Measurements from ENCODE around the gene XPO4. TPM values are rescaled to one million over a fixed set of nuclear protein-coding genes. Genes with fewer than 3 reads are reported as not detected.
A peak's percentile ranks its signal among the peaks of the same experiment; 100 is the strongest.

Gene XPO4
- total and polyA plus RNA-seq, 2 donors (not counting 1 experiment from before 2014, with no cell fraction given), result 10.5 to 17.2 TPM

GRCh38 chr13:20840568-20840967, 62.0 kb downstream of the XPO4 start:
- Histone ChIP-seq H3K4me3 (replicated peaks in 1 of 4; ENCODE audit: control extremely low read depth in 1 of 4, insufficient read depth in 1 of 4, low read depth in 3 of 4, low read length in 4 of 4) (no peak overlapping the region), H3K79me2 (ENCODE audit: control insufficient read depth, insufficient read depth, low read length) (no peaks in the 10 kb centered on the region), H4K20me1 (ENCODE audit: control insufficient read depth, extremely low read depth, insufficient read depth, low read length) (no peaks in the 10 kb centered on the region), H3K4me2 (ENCODE audit: extremely low read depth, insufficient read depth, low read length) (no peak overlapping the region), H2AFZ (ENCODE audit: low read length) (no peak overlapping the region), H3K27me3 (ENCODE audit: control insufficient read depth, insufficient read depth, low read length) (no peaks in the 10 kb centered on the region), H3K4me1 (ENCODE audit: control insufficient read depth, extremely low read depth, insufficient read depth, low read length) (no peaks in the 10 kb centered on the region), H3K9ac (ENCODE audit: insufficient read depth, low read length) (no peak overlapping the region), H3K9me3 (ENCODE audit: control insufficient read depth, insufficient read depth, low read depth, low read length) (no peaks in the 10 kb centered on the region), H3K36me3 (ENCODE audit: control insufficient read depth, insufficient read depth, low read length) (no peaks in the 10 kb centered on the region), H3K27ac (ENCODE audit: insufficient read depth, low read length) (no peak overlapping the region)
- peak in 1 of 2 donors; percentile 25 for DNase-seq (ENCODE audit: low read depth in 2 of 2)
- no peak for TF ChIP-seq CTCF (conservative IDR thresholded peaks at IDR 0.05 in 1 of 2, IDR thresholded peaks at IDR 0.05 in 1 of 2; ENCODE audit: low read depth in 1 of 2, low read length in 2 of 2)

- H3K9ac ChIP-seq (ENCODE audit: insufficient read depth, low read length), result no peak overlapping the region
- H3K4me1 ChIP-seq (ENCODE audit: control insufficient read depth, extremely low read depth, insufficient read depth, low read length), result no peaks in the 10 kb centered on the region
- no peak overlapping the region for H2AFZ ChIP-seq (ENCODE audit: low read length)
- H3K36me3 ChIP-seq (ENCODE audit: control insufficient read depth, insufficient read depth, low read length), result no peaks in the 10 kb centered on the region
- DNase-seq (ENCODE audit: low read depth in 2 of 2), result no peak
- H3K27me3 ChIP-seq (ENCODE audit: control insufficient read depth, insufficient read depth, low read length), result no peaks in the 10 kb centered on the region
- no peaks in the 10 kb centered on the region for H3K79me2 ChIP-seq (ENCODE audit: control insufficient read depth, insufficient read depth, low read length)
- no peak overlapping the region for H3K4me3 ChIP-seq (replicated peaks in 1 of 4; ENCODE audit: control extremely low read depth in 1 of 4, insufficient read depth in 1 of 4, low read depth in 3 of 4, low read length in 4 of 4)
- H3K4me2 ChIP-seq (ENCODE audit: extremely low read depth, insufficient read depth, low read length), result no peak overlapping the region
- TF ChIP-seq EZH2 (IDR thresholded peaks at IDR 0.05; ENCODE audit: low read length, missing control alignments) (no peak), CTCF (conservative IDR thresholded peaks at IDR 0.05 in 1 of 2, IDR thresholded peaks at IDR 0.05 in 1 of 2; ENCODE audit: low read depth in 1 of 2, low read length in 2 of 2) (no peak)
- no peak overlapping the region for H3K27ac ChIP-seq (ENCODE audit: insufficient read depth, low read length)
- H3K9me3 ChIP-seq (ENCODE audit: control insufficient read depth, insufficient read depth, low read depth, low read length), result no peaks in the 10 kb centered on the region
- H4K20me1 ChIP-seq (ENCODE audit: control insufficient read depth, extremely low read depth, insufficient read depth, low read length), result no peaks in the 10 kb centered on the region
These were observed 68.5 kb downstream of the XPO4 start for GRCh38 chr13:20833900-20834679.

GRCh38 chr13:20832861-20833260, 69.7 kb downstream of the XPO4 start:
- Histone ChIP-seq H3K27ac (ENCODE audit: insufficient read depth, low read length) (no peak overlapping the region), H3K79me2 (ENCODE audit: control insufficient read depth, insufficient read depth, low read length) (no peaks in the 10 kb centered on the region), H3K4me1 (ENCODE audit: control insufficient read depth, extremely low read depth, insufficient read depth, low read length) (no peaks in the 10 kb centered on the region), H3K9me3 (ENCODE audit: control insufficient read depth, insufficient read depth, low read depth, low read length) (no peaks in the 10 kb centered on the region), H4K20me1 (ENCODE audit: control insufficient read depth, extremely low read depth, insufficient read depth, low read length) (no peaks in the 10 kb centered on the region), H3K27me3 (ENCODE audit: control insufficient read depth, insufficient read depth, low read length) (no peaks in the 10 kb centered on the region), H2AFZ (ENCODE audit: low read length) (no peak overlapping the region), H3K4me3 (replicated peaks in 1 of 4; ENCODE audit: control extremely low read depth in 1 of 4, insufficient read depth in 1 of 4, low read depth in 3 of 4, low read length in 4 of 4) (no peak overlapping the region), H3K4me2 (ENCODE audit: extremely low read depth, insufficient read depth, low read length) (no peak overlapping the region), H3K36me3 (ENCODE audit: control insufficient read depth, insufficient read depth, low read length) (no peaks in the 10 kb centered on the region), H3K9ac (ENCODE audit: insufficient read depth, low read length) (no peak overlapping the region)
- DNase-seq (ENCODE audit: low read depth in 2 of 2), result no peak
- no peak for TF ChIP-seq EZH2 (IDR thresholded peaks at IDR 0.05; ENCODE audit: low read length, missing control alignments)
- TF ChIP-seq CTCF (conservative IDR thresholded peaks at IDR 0.05 in 1 of 2, IDR thresholded peaks at IDR 0.05 in 1 of 2; ENCODE audit: low read depth in 1 of 2, low read length in 2 of 2), result no peak
